ENCODE results near the gene KIAA1671.
"Not testable (repeated sequence)": the region's sequence is repeated elsewhere in the genome, so short reads cannot be mapped to it uniquely, and the experiment has no call there.

KIAA1671 gene

DNA sequence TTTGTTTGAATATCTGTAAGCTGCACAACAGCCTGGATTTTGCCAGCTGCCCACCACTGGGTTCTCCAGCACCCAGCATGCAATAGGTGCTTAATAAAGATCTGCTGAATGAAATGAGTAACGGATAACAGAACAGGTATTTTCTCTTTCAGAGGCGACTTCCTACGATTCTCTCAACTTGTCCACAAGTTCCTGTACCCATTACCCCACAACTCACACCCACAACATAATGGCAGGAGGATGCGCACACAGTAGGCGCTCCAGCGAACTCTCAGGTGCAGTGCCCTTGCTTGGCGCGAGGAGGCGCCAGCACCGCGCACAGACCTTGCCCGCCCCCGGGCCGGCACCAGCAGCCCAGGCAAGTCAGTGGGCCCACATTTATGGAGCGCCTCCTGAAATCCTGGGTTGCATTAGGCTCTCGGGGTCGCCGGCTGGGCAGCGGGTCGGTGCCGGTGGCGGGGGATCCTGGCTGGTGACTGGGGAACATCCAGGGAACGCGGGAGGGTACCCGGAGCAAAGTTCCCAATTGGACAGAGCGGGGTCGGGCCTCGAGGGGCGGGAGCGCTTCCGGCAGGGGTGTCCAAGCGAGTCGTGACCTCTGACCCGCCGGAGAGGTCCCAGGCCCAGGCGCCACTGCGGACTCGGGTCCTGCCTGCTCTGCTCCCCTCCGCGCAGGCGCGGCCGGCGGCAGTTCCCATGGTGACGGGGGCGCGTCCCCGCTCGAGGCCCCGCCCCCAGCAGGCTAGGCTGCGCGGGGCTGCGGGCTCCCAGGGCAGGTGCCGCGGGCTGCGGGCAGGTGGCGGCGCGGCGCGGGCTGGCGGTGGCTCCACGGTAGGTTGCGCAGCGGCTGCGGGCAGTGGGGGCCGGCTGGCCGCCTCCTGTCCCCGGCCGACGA lies at the start of gene KIAA1671:
TSS of gene KIAA1671 (plus strand) at position 775 of the 895 bp plus-strand sequence. CDS start 75,284 bp downstream, outside the sequence.
- ATAC-seq (peak; percentile 94), DNase-seq (peak; percentile 88)

DNA sequence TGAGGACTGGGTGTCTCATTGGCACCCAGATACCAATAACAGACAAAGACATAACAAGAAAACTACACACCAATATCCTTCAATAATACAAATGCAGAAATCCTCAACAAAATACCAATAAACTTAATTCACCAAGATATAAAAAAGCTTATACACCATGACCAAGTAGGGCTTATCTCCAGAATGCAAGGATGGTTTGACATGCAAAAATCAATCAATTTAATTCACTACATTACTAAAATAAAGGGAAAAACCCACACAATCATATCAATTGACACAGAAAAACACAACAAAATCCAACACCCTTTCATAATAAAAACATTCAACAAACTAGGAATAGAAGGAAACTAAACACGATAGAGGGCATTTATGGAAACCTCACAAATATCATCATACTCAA lies 46.6 kb upstream of the KIAA1671 start:
- no peak for ATAC-seq
- DNase-seq, result no peak

DNA sequence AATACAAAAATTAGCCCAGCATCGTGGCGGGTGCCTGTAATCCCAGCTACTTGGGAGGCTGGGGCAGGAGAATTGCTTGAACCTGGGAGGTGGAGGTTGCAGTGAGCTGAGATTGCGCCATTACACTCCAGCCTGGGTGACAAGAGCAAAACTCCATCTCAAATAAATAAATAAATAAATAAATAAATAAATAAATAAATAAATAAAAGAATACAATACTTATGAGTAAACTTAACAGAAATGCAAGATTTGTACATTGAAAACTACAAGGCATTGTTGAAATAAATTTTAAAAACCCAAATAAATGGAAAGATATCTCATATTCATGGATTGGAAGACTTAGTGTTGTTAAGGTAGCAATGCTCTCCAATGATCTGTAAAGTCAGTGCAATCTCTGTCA lies 45.4 kb upstream of the KIAA1671 start:
- not testable (repeated sequence) for ATAC-seq, DNase-seq

DNA sequence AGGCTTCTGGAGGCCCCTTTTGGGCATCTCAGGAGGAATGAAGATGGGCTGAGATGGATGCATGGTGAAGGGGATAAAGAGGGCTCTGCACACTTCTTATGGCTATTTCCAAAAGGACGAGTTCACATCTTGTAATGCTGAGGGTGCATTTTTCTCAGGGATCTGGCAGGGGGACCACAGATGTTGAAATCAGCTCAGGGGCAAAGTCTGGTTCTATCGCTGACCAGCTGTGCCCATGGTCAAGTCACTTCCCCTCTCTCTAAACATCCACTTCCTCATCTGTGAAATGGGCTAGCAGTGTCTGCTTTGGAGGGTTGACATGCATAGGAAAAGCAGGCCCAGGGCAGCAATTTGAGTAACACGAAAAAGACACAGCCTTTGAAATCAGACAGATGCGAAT lies 32.5 kb upstream of the KIAA1671 start:
- DNase-seq, result no peak
- ATAC-seq, result no peak

DNA sequence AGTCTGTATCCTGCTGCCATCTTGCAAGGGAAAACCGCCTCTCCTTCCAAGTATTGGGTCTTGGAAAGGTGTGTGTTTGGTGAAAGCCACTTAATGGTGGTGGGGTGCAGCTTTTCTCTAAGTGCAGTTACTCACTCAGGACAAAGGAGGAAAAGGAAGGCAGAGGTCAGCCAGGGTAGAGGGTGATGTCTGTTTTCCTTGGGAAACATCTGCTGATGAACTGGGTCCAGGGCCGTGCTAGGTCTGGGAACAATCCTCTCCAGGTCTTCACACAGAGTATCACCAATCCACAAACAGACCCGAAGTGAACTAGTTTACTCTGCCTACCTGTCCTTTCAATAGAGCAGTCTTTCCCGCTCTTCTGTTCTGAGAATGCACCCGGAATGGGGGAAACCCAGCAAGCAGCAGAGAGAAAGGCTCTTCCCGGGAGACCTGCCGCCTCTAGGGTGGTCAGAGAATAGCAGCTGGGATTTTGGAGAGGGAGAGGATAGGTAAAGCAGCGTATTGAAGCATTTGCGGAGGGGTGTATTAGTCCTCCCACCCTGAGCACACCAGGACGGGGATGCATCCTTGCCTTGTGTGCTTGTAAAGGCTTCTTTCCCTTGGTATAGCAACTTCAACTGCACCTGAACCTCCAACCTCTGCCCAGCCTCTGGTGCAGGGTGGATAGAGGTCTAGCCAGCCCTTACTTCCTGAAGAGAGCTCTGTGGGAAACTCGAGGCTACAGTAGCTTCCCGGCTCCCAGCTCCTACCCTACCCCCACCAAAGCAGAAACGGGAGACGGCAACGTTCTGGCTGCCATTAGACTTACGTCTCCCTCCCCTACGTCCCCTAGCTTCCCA lies 26.7 kb upstream of the KIAA1671 start:
- no peak for DNase-seq
- ATAC-seq, result no peak

DNA sequence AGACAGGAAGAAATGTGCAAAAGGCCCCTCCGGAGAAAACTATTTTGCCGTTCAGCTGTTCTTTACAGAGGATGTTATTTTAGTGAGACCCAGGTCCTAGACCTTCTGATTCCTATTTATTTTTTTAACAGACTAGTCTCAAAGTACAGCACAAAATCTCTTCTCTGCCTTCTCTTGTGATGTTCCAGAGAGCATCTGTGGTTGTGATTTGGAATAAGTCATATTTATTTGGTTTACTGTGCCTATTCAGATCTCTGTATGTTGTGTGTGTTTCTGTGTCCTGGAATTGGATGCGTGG lies 26.1 kb upstream of the KIAA1671 start:
- DNase-seq (no peak), ATAC-seq (no peak)

DNA sequence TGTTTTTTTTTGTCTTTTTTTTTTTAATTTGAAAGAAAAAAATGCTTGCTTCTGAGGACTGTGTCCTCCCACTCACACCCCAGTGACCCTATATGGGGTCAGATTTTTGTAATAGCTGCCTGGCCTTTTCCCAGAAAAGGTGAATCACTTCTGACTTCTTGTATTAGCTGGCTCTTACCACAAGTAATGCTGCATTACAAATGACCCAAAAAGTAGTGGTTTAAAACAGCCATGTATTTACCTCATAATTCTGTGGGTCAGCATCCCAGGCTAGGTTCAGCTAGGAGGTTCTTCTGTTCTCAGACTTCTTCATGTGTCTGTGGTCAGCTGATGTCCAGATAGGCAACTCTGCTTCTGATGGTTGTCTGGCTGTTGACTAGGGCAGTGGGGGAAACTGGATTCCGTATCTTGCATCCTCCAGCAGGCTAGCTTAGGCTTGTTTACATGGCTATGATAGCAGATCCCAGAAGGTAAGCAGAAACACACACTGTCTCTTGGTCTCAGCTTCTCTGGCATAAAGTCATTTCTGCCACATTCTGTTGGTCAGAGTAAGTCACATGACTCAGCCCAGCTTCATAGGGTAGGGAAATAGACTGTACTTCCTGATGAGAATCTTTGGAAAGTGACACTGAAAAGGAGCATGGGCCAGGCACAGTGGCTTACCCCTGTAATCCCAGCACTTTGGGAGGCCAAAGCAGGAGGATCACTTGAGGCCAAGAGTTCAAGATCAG lies 25.5 kb upstream of the KIAA1671 start:
- ATAC-seq (no peak), DNase-seq (no peak)

DNA sequence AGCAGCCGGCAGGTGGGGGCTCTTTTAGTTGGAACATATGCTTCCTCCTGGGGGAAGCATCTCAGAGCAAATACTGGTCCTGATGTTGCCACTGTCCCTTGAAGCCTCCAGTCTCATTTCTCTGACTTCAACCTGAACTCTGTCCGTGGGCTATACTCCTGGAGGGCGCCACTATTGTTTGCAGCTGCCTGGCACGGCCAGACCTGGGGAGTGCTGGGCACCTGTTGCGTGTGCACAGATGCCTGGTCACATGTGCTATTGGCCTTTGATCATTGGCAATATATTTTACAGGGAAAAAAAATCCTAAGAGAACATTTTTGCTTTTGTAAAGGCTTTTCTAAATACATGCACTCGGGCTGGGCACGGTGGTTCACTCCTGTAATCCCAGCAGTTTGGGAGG lies 24.2 kb upstream of the KIAA1671 start:
- DNase-seq, result no peak

DNA sequence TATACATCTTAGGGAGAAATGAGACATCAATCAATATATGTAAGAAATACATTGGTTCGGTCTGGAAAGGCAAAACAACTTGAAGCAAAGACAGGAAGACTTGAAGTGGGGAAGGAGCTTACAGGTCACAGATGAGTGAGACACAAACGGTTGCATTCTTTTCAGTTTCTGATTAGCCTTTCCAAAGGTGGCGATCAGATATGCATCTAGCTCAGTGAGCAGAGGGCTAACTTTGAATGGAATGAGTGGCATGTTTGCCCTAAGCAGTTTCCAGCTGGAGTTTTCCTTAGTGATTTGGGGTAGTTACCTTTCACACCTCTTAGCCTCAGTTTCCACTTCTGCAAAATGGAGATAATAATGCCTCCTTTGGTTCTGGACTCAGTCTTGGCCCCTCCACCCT lies 21.8 kb upstream of the KIAA1671 start:
- DNase-seq (no peak), ATAC-seq (no peak)

More for the DNA sequence above, 24.2 kb upstream of the KIAA1671 start:
- ATAC-seq, result no peak

DNA sequence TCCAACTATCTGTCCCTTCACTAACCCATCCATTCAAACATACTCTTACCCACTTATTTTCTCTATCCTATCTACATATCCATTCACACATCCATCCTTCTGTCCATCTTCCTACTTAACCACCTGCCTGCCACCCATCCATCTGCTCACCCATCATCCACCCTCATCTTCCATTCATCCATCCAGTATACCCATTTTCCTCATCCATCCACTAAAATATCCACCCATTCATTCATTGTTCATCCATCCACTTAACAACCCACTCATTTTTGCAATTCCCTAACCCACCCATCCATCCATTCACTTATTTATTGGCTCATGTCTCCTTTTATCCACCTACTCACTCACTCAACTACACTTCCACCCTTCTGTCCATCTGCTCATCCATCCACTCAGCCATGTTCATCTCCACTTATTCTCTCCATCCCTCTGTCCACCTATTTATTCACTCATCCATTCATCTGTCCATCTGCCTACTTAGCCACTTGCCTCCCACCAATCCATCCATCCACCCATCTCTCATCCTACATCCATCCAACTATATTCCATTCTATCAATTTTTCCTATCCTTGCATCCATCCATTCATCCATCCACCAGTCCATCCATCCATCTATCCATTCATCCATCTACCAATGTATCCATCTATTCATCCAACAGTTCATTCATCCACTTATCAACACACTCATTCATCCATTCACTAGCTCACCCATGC lies 16.6 kb upstream of the KIAA1671 start:
- DNase-seq (no peak), ATAC-seq (no peak)

DNA sequence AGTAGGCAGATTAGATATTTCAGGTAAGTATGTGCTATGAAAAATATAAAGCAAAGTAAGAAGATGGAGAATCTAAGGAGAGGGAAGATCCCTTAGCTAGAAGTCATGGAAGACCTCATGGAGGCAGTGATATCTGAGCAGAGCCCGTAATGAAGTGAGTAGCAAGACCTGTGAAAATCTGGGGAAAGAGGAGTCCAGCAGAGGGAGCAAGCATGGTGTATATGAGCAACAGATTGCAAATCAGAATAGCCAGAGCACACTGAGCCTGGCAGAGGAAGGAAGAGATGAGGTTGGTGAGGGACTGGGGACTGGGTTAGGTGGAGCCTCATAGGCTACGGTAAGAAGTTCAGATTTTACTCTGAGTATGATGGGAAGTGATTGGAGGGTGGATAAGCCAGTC lies 15.4 kb upstream of the KIAA1671 start:
- ATAC-seq (no peak), DNase-seq (no peak)

DNA sequence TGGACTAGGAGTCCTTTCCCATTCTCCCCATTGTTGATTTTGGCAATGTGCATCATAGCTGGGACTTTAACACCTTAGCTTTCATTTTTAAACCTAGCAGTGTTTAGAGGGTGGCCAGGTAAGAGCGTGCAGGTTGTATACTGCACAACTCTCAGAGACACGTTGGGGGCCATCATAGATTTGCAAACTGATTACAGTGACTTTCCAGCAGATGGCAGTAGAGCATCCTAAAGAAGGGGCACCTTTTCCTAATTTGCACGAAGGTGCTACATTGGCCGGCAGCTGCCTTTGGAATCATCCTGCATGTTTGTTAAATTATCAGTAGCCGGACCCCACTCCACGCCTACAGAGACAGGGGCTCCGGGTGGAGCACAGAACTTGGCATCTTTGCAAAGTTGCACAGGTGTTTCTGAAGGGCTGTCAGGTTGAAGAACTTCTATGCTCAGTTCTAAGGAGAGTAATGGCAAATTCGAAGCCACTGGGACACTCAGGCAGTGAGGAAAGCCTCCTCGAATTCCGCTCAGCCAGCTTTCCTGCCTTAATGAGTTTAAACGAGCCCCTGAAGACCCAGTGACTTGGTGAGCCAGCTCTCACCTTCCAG lies 13.7 kb upstream of the KIAA1671 start:
- DNase-seq (peak; percentile 14), ATAC-seq (no peak)

DNA sequence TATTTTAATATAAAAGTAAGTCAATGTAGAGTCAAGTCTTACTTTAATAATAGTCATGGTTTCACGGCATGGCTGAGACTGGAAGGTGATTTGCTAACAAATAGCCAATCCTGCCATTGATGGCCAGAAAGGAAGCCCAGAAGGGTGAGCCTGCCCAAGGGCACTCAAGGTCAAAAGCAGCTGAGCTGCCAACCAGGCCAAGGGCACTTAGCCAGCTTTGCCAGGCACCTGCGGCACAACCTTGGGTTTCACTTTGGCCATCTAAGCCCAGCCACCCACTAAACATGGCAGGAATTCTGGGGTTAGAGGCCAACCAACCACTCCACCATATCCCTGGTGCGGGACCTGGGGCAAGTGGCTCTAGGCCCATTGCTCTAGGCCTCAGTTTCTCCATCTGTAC lies 10.2 kb upstream of the KIAA1671 start:
- DNase-seq (no peak), ATAC-seq (no peak)

DNA sequence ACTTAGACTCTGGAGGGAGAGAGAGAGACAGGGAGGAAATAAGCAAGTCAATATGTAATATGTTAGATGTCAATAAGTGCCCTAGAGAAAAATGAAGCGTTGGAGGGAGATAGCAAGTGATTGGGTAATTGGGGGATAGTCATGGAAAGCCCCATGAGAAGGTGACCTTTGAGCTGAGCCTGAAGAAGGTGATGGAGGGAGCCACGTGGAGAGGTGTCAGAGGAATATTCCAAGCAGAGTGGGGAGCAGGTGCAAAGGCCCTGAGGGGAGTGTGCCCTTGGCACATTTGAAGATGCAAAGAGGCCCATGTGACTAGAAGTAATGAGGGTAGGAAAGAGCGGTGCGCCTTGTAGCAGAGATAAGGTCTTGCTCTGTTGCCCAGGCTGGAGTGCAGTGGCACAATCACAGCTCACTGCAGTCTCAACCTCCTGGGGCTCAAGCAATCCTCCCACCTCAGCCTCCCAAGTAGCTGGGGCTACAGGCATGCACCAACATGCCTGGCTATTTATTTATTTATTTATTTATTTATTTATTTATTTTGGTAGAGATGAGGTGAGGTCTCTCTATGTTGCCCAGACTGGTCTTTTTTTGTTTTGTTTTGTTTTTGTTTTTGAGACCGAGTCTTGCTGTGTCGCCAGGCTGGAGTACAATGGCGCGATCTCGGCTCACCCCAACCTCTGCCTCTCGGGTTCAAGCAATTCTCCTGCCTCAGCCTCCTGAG lies 8.1 kb upstream of the KIAA1671 start:
- ATAC-seq (no peak), DNase-seq (no peak)

DNA sequence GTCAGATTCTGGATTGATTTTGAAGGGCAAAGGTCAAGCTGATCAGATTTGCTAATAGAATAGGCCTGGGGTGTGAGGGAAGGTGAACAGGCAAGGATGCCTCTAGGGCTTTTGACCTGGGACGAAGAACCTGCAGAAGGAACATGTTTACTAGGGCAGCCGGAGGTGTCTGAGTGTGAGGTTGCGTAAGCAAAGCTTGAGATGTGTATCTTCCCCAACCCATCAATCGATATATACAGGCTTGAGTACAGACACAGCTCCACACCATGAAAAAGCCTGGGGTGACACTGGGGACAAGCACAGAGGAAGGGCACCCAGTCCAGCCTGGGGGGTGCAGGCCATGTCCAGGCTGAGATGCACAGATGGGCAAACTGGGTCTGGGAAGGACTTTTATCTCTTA lies 7.1 kb upstream of the KIAA1671 start:
- DNase-seq, result no peak
- ATAC-seq, result no peak

DNA sequence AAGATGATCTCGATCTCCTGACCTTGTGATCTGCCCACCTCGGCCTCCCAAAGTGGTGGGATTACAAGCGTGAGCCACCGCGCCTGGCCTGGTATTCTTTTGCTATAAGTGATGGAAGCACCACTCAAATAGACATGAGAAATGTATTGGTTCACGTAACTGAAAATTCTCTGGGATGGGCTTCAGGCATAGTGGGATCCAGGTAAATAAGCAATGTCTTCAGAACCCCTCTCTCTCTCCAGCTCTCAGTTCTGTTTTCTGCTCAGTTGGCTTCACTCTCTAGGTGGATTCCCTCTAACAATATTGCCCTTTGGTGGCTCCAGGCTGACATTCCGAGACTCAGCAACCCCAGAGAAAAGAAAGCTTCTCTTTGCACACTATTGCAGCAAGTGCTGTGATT lies 5.1 kb upstream of the KIAA1671 start:
- ATAC-seq (no peak), DNase-seq (no peak)

DNA sequence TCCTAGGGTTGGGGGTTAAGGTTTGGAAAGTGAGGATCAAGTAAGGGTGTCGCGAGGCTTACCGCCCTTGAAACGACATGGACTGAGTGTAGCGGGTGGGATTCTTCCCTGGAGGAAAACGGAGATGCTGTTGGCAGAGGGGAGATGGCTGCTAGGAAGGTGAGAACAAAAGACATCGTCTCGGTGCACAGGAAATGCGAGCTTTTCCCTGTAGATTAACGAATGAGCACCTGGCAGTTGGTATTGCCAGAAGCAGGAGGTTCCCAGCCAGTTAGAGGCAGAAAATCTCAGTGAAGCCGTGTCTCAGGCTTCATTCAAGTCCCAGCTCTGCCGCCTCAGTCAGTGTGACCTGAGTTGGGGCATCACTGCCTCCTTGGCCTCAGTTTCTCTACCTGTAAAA lies 4.6 kb upstream of the KIAA1671 start:
- ATAC-seq, result no peak
- DNase-seq, result no peak

DNA sequence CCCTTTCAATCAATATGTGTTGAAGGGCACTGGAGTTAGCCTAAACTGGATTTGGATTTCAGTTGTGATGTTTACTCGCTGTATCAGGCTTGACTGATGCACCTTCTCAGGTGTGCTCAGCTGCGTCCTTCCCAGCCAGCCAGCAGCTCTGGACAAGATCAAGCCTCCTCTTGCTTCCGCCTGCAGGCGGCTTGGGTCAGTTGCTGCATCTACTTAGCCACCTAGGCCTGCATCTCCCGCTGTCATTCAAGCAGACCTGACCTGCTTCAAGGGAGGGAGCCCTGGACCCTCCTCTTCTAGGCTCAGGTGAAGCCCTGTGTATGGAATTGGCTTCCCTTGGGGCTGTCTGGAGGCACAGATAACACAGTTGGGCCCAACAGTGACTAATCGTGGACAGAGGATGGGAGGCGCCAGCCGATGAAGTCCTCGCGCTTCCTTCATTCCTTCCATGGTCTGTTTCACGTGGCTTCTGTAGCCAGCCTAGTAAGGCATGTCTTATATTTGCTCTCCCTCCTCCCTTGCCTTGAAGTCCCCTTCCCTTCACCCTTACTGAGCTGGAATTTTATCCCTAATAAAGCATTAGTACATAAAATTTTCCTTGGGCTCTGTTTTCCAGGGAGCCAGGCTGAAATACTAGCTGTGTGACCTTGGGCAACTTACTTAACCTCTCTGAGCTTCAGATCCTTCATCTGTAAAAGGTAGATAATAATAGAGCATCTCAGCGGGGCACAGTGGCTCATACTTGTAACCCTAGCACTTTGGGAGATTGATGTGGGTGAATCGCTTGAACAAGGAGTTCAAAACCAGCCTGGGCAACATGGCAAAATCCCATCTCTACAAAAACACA lies 3.9 kb upstream of the KIAA1671 start:
- DNase-seq, result no peak
- ATAC-seq, result no peak

DNA sequence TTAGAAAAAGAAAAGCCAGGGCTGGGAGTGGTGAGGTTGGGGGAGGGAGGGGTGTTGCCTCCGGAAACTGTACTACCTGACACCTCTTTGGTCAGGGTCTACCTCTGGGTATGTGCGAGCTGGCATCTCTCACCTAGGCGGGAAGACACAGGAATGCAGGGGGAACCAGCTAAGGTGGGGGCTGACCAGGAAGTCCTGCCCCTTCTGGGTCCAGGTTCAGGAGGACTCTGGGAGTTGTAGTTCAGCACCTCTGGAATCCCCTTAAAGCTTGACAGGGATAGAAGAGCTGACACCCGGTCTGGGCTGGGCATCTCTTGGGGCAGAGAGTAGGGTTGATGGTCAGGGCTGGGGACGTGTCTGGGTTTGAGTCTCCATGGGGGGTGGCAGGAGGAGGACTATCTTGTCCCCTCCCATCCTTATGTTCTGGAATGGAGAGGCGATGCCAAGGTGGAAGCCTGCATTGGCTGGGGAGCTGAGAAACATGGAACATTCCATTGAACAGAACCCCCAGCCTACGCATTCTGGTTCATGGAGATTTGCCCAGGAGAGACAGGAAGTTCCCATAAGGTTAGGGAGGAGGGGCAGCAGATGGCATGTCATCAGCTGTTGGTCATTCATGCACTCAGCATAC lies 2.1 kb upstream of the KIAA1671 start:
- DNase-seq, result no peak
- ATAC-seq, result no peak

Measured in stimulated activated naive CD8-positive, alpha-beta T cell treated with anti-CD3 and anti-CD28 coated beads, Interleukin-15, Interleukin-2, amounts not matched to agents 100 U/mL and 50 U/mL, for 24 hours (primary cell).